MM.1S (cell line): ENCODE measurements around the gene CSF2RB.

Experiments
- DNase-seq: peaks from one replicate; pipeline ENCODE4 v3.0.0-alpha.2; 2015
- H2AFZ ChIP-seq: fragments of 300-600 bp; sonication (generic); 2 replicates; pipeline ENCODE4 v1.6.0; 2016; ENCODE audit warnings: antibody characterized with exemption, low read length
- H3F3A ChIP-seq: fragments of 300-600 bp; sonication (generic); 2 replicates; pipeline ENCODE4 v1.6.1; 2016; ENCODE audit warnings: mild to moderate bottlenecking, antibody characterized with exemption, low read length, moderate library complexity, mixed read lengths; ENCODE audit not compliant: insufficient read depth
- H3K27ac ChIP-seq: fragments of 300-600 bp; sonication (generic); 2 replicates; pipeline ENCODE4 v1.5.1; 2016; ENCODE audit warnings: mild to moderate bottlenecking, low read length
- H3K27me3 ChIP-seq: fragments of 300-600 bp; sonication (generic); replicated peaks from 2 replicates; pipeline ENCODE4 v1.6.0; 2016; ENCODE audit warnings: low read length; ENCODE audit not compliant: insufficient read depth
- H3K36me3 ChIP-seq: fragments of 300-600 bp; sonication (generic); replicated peaks from 2 replicates; pipeline ENCODE4 v1.6.1; 2016; ENCODE audit warnings: mild to moderate bottlenecking, low read length, mixed read lengths; ENCODE audit not compliant: insufficient read depth
- H3K4me1 ChIP-seq: fragments of 300-600 bp; sonication (generic); 2 replicates; pipeline ENCODE4 v1.6.1; 2016; ENCODE audit warnings: low read length, mixed read lengths
- H3K4me2 ChIP-seq: fragments of 300-600 bp; sonication (generic); 2 replicates; pipeline ENCODE4 v1.6.0; 2016; ENCODE audit warnings: low read depth, low read length
- H3K4me3 ChIP-seq: fragments of 300-600 bp; sonication (generic); 2 replicates; pipeline ENCODE4 v1.5.1; 2016; ENCODE audit warnings: low read length, mixed read lengths
- H3K79me2 ChIP-seq: fragments of 300-600 bp; sonication (generic); 2 replicates; pipeline ENCODE4 v1.6.1; 2016; ENCODE audit warnings: mixed run types, low read length, mixed read lengths
- H3K9ac ChIP-seq: fragments of 300-600 bp; sonication (generic); 2 replicates; pipeline ENCODE4 v1.6.1; 2016; ENCODE audit warnings: low read length, mixed read lengths
- H3K9me2 ChIP-seq: fragments of 300-600 bp; sonication (generic); replicated peaks from 2 replicates; pipeline ENCODE4 v1.6.1; 2016; ENCODE audit warnings: mild to moderate bottlenecking, low read length, mixed read lengths; ENCODE audit not compliant: insufficient read depth
- H3K9me3 ChIP-seq: fragments of 300-600 bp; sonication (generic); replicated peaks from 2 replicates; pipeline ENCODE4 v1.6.1; 2016; ENCODE audit warnings: mild to moderate bottlenecking, low read length, mixed read lengths; ENCODE audit not compliant: insufficient read depth
- H4K20me1 ChIP-seq: fragments of 300-600 bp; sonication (generic); 2 replicates; pipeline ENCODE4 v1.6.1; 2016; ENCODE audit warnings: mild to moderate bottlenecking, low read length, moderate library complexity, mixed read lengths; ENCODE audit not compliant: insufficient read depth
- EZH2 ChIP-seq: fragments of 300-600 bp; sonication (generic); optimal IDR thresholded peaks from 2 replicates; pipeline ENCODE3; 2017; ENCODE audit warnings: low read depth, mild to moderate bottlenecking, antibody characterized with exemption, low read length, mixed read lengths
- EZH2phosphoT487 ChIP-seq: fragments of 300-600 bp; sonication (generic); IDR thresholded peaks from 2 replicates; pipeline ENCODE4 v1.6.1; 2018; ENCODE audit warnings: antibody characterized with exemption, low read length
- TF ChIP-seq, protein P1 (sequence below): fragments of 300-600 bp; sonication (generic); IDR thresholded peaks from 2 replicates; pipeline ENCODE4 v1.5.1; 2016; ENCODE audit warnings: antibody characterized with exemption, low read length, mixed read lengths

CSF2RB gene

GRCh38 chr22:36940676-36941075 is 27.2 kb downstream of the CSF2RB start:
- Histone ChIP-seq H3K9me3 (no peaks in the 10 kb centered on the region), H2AFZ (peak overlapping the region; percentile 60; the same call in 1 of the 2 replicates), H3F3A (peaks cover 23% of the 10 kb centered on the region; the same call in 1 of the 2 replicates), H3K36me3 (no peaks in the 10 kb centered on the region), H4K20me1 (no peaks in the 10 kb centered on the region), H3K9ac (no peak overlapping the region; the same call in 1 of the 2 replicates), H3K27ac (peak overlapping the region; percentile 60; the same call in 1 of the 2 replicates), H3K4me2 (peak overlapping the region; percentile 82), H3K79me2 (no peaks in the 10 kb centered on the region), H3K27me3 (no peaks in the 10 kb centered on the region), H3K4me3 (peak overlapping the region; percentile 34), H3K9me2 (no peaks in the 10 kb centered on the region), H3K4me1 (peaks cover 19% of the 10 kb centered on the region)
- TF ChIP-seq EZH2 (no peak), EZH2phosphoT487 (no peak)
- TF ChIP-seq, protein P1, sequence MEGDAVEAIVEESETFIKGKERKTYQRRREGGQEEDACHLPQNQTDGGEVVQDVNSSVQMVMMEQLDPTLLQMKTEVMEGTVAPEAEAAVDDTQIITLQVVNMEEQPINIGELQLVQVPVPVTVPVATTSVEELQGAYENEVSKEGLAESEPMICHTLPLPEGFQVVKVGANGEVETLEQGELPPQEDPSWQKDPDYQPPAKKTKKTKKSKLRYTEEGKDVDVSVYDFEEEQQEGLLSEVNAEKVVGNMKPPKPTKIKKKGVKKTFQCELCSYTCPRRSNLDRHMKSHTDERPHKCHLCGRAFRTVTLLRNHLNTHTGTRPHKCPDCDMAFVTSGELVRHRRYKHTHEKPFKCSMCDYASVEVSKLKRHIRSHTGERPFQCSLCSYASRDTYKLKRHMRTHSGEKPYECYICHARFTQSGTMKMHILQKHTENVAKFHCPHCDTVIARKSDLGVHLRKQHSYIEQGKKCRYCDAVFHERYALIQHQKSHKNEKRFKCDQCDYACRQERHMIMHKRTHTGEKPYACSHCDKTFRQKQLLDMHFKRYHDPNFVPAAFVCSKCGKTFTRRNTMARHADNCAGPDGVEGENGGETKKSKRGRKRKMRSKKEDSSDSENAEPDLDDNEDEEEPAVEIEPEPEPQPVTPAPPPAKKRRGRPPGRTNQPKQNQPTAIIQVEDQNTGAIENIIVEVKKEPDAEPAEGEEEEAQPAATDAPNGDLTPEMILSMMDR: no peak
- DNase-seq: peak; percentile 90

- no peaks in the 10 kb centered on the region for H3K79me2 ChIP-seq
- no peak overlapping the region for H3K27ac ChIP-seq
- no peaks in the 10 kb centered on the region for H3K27me3 ChIP-seq
- H3K9me3 ChIP-seq: no peaks in the 10 kb centered on the region
- H2AFZ ChIP-seq: no peak overlapping the region
- H3K4me2 ChIP-seq: no peak overlapping the region
- no peak for TF ChIP-seq EZH2phosphoT487
- TF ChIP-seq, protein P1: no peak
- TF ChIP-seq EZH2: no peak
- no peak overlapping the region for H3K9ac ChIP-seq
- H3K9me2 ChIP-seq: no peaks in the 10 kb centered on the region
- no peak for DNase-seq
- H3K4me3 ChIP-seq: no peak overlapping the region
- H3K36me3 ChIP-seq: no peaks in the 10 kb centered on the region
- H3F3A ChIP-seq: peaks cover 23% of the 10 kb centered on the region; the same call in 1 of the 2 replicates
- H3K4me1 ChIP-seq: peaks cover 19% of the 10 kb centered on the region
- no peaks in the 10 kb centered on the region for H4K20me1 ChIP-seq
Measured at GRCh38 chr22:36942556-36942955, 29.1 kb downstream of the CSF2RB start.

DNA sequence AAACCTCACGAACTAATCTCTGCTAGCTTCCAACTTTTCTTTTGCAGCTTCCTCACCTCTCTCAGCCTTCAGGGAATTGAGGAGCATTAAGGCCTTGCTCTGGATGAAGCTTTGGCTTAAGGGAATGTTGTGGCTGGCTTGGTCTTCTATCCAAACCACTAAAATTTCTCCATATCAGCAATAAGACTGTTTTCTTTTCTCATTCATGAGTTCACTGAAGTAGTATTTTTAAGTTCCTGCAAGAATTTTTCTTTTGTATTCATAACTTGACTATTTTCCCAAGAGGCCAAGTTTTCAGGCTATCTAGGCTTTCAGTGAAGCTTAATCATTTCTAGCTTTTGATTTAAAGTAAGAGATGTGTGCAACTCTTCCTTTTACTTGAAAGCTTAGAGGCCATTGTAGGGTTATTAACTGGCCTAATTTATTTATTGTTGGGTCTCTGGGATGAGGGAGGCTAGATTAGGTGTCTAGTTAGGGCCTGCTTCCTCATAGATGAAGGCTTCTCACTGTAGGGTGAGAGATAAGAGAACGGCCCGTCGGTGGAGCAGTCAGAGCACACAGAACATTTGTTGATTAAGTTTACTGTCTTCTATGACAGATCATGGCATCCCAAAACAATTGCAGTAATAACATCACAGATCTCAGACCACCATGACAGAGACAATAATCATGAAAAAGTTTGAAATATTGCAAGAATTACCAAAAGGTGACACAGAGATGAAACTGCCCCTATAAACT is 33.2 kb downstream of the CSF2RB start:
- no peak overlapping the region for H3K27ac ChIP-seq
- H3F3A ChIP-seq: peaks cover 1% of the 10 kb centered on the region; the same call in 1 of the 2 replicates
- H3K9me2 ChIP-seq: no peaks in the 10 kb centered on the region
- H3K4me2 ChIP-seq: no peak overlapping the region
- peaks cover under 1% of the 10 kb centered on the region; the same call in 1 of the 2 replicates for H3K4me1 ChIP-seq
- DNase-seq: no peak
- no peak overlapping the region for H3K9ac ChIP-seq
- no peaks in the 10 kb centered on the region for H3K79me2 ChIP-seq
- no peak overlapping the region for H3K4me3 ChIP-seq
- no peaks in the 10 kb centered on the region for H4K20me1 ChIP-seq
- no peak for TF ChIP-seq EZH2
- TF ChIP-seq, protein P1: no peak
- no peak for TF ChIP-seq EZH2phosphoT487
- H3K27me3 ChIP-seq: no peaks in the 10 kb centered on the region
- no peaks in the 10 kb centered on the region for H3K9me3 ChIP-seq
- no peak overlapping the region for H2AFZ ChIP-seq
- H3K36me3 ChIP-seq: no peaks in the 10 kb centered on the region
